HepG2 (cell line): Measurements from ENCODE around the gene GDF9. TPM values are rescaled to one million over a fixed set of nuclear protein-coding genes. Genes with fewer than 3 reads are reported as not detected.
A peak's percentile ranks its signal among the peaks of the same experiment; 100 is the strongest.

Source experiments
- ASH2L ChIP-seq: fragments of 300-600, 200-600 bp; sonication (generic); IDR thresholded peaks from 2 replicates; pipeline ENCODE4 v1.7.0; 2017; ENCODE audit warnings: low read depth, mild to moderate bottlenecking, moderate library complexity, mixed read lengths, low read length; ENCODE audit not compliant: insufficient read length
- ATF7-NPFF ChIP-seq: sonication (generic); formaldehyde crosslinking; IDR thresholded peaks from 2 replicates; pipeline ENCODE4 v1.8.1; 2023; ENCODE audit warnings: mild to moderate bottlenecking, low read depth, missing genetic modification reagents, moderate library complexity
- KAT7 ChIP-seq: IDR thresholded peaks from 2 replicates; pipeline ENCODE4 v1.6.1; 2018; ENCODE audit warnings: borderline replicate concordance, missing compliant biosample characterization
- MZF1 ChIP-seq: sonication (generic); formaldehyde crosslinking; IDR thresholded peaks from 2 replicates; pipeline ENCODE4 v1.8.1; 2023; ENCODE audit warnings: mild to moderate bottlenecking, missing genetic modification reagents, borderline replicate concordance
- PTBP1 ChIP-seq: fragments of 200-400 bp; formaldehyde crosslinking; IDR thresholded peaks from 2 replicates; pipeline ENCODE4 v1.6.1; 2018; ENCODE audit warnings: low read length, low read depth; ENCODE audit not compliant: poor library complexity, severe bottlenecking
- REL ChIP-seq: sonication (generic); formaldehyde crosslinking; conservative IDR thresholded peaks from 2 replicates; pipeline ENCODE4 v1.8.0; 2022; ENCODE audit warnings: mild to moderate bottlenecking, missing genetic modification reagents, moderate library complexity
- RXRA ChIP-seq: sonication (generic); formaldehyde crosslinking; IDR thresholded peaks from 2 replicates; pipeline ENCODE4 v1.5.1; 2020; ENCODE audit warnings: missing genetic modification reagents
- SALL2 ChIP-seq: sonication (generic); formaldehyde crosslinking; IDR thresholded peaks from 2 replicates; pipeline ENCODE4 v1.8.1; 2023; ENCODE audit warnings: mild to moderate bottlenecking, missing genetic modification reagents, inconsistent platforms
- SNAI1 ChIP-seq: sonication (generic); formaldehyde crosslinking; IDR thresholded peaks from 2 replicates; pipeline ENCODE4 v1.5.0; 2020; ENCODE audit warnings: mild to moderate bottlenecking, missing genetic modification reagents, borderline replicate concordance
- SRSF9 ChIP-seq: fragments of 200-400 bp; formaldehyde crosslinking; IDR thresholded peaks from 2 replicates; pipeline ENCODE4 v1.6.1; 2018; ENCODE audit warnings: borderline replicate concordance, mild to moderate bottlenecking, low read depth, low read length; ENCODE audit not compliant: insufficient read depth, poor library complexity, severe bottlenecking
- ZNF205 ChIP-seq: IDR thresholded peaks from 2 replicates; pipeline ENCODE4 v1.6.1; 2018; ENCODE audit warnings: missing biosample characterization, missing genetic modification reagents
- ZNF619 ChIP-seq: sonication (generic); formaldehyde crosslinking; IDR thresholded peaks from 2 replicates; pipeline ENCODE4 v1.4.0; 2020; ENCODE audit warnings: mild to moderate bottlenecking, missing genetic modification reagents
- ZNF776 ChIP-seq: sonication (generic); formaldehyde crosslinking; IDR thresholded peaks from 2 replicates; pipeline ENCODE4 v1.4.0; 2020; ENCODE audit warnings: mild to moderate bottlenecking, missing genetic modification reagents
- ZNF790 ChIP-seq: sonication (generic); formaldehyde crosslinking; IDR thresholded peaks from 2 replicates; pipeline ENCODE4 v1.8.0; 2022; ENCODE audit warnings: missing genetic modification reagents, mild to moderate bottlenecking, borderline replicate concordance
- polyA plus RNA-seq, 8 experiments: library from polyadenylated mRNA; depleted of rRNA in 3 of 8; stranded (reverse) in 7 of 8; unstranded in 1 of 8; fragments of >200 nt; fragmentation: Illumina TruSeq in 4 of 8; extraction: Trizol in 4 of 8; gene quantifications; 2 replicates each; pipeline versions ENCODE4 v1.2.1 to v1.2.3, GENCODE V29; 2011 to 2016; ENCODE audit warnings: low read depth in 4 of 8, missing spikeins in 1 of 8, mixed read lengths in 1 of 8; ENCODE audit not compliant: insufficient read depth in 1 of 8
- total RNA-seq, 5 experiments: library from RNA; depleted of rRNA; stranded (reverse); fragments of >200 nt; fragmentation: Illumina TruSeq; extraction: Trizol; gene quantifications; 2 replicates each; pipeline ENCODE4 v1.2.3, GENCODE V29; 2016; ENCODE audit warnings: low read depth in 1 of 5
- TF ChIP-seq, protein P1 (sequence below): sonication (generic); formaldehyde crosslinking; IDR thresholded peaks from 2 replicates; pipeline ENCODE4 v1.4.0; 2020; ENCODE audit warnings: missing genetic modification reagents
- TF ChIP-seq, protein P2 (sequence below): sonication (generic); formaldehyde crosslinking; IDR thresholded peaks from 2 replicates; pipeline ENCODE4 v1.5.0; 2020; ENCODE audit warnings: mild to moderate bottlenecking, low read depth, missing genetic modification reagents, borderline replicate concordance
- TF ChIP-seq, protein P3 (sequence below): sonication (generic); formaldehyde crosslinking; IDR thresholded peaks from 2 replicates; pipeline ENCODE4 v1.8.1; 2023; ENCODE audit warnings: mild to moderate bottlenecking, missing genetic modification reagents
- TF ChIP-seq, protein P4 (sequence below): sonication (generic); formaldehyde crosslinking; IDR thresholded peaks from 2 replicates; pipeline ENCODE4 v1.8.0; 2022; ENCODE audit warnings: mild to moderate bottlenecking, missing genetic modification reagents, moderate library complexity
- TF ChIP-seq, protein P5 (sequence below): sonication (generic); formaldehyde crosslinking; IDR thresholded peaks from 2 replicates; pipeline ENCODE4 v1.4.0; 2020; ENCODE audit warnings: mild to moderate bottlenecking, missing genetic modification reagents
- TF ChIP-seq, protein P6 (sequence below): sonication (generic); formaldehyde crosslinking; IDR thresholded peaks from 2 replicates; pipeline ENCODE4 v1.4.0; 2020; ENCODE audit warnings: missing genetic modification reagents
- TF ChIP-seq, protein P7 (sequence below): sonication (generic); formaldehyde crosslinking; IDR thresholded peaks from 2 replicates; pipeline ENCODE4 v1.5.0; 2020; ENCODE audit warnings: mild to moderate bottlenecking, missing genetic modification reagents, borderline replicate concordance

GDF9 gene
- total and polyA plus RNA-seq, 2 of the 13 experiments (the other 11 are each of a cell fraction or from before 2014, with no cell fraction given) = 0.33 to 0.38 TPM

DNA sequence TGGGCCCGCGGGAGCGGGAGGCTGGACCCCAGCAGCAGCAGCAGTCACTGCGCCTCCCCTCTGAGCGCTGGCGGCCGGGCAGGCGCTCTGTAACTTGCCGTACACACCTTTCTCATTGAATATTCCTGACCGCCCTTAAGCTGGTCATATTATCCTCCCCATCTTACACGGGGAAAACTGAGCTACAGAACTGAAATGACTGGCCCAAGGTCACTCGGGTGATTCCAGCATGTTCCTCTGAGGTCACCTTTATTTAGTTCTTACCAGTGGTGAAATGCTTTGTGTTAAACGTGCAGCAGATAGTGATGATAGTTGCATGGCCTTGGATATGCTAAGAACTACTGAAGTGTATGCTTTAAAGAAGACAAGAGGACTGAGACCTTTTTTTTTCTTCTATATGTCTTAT, 780 bp upstream of the GDF9 start (continued):
- TF ChIP-seq, protein P1, sequence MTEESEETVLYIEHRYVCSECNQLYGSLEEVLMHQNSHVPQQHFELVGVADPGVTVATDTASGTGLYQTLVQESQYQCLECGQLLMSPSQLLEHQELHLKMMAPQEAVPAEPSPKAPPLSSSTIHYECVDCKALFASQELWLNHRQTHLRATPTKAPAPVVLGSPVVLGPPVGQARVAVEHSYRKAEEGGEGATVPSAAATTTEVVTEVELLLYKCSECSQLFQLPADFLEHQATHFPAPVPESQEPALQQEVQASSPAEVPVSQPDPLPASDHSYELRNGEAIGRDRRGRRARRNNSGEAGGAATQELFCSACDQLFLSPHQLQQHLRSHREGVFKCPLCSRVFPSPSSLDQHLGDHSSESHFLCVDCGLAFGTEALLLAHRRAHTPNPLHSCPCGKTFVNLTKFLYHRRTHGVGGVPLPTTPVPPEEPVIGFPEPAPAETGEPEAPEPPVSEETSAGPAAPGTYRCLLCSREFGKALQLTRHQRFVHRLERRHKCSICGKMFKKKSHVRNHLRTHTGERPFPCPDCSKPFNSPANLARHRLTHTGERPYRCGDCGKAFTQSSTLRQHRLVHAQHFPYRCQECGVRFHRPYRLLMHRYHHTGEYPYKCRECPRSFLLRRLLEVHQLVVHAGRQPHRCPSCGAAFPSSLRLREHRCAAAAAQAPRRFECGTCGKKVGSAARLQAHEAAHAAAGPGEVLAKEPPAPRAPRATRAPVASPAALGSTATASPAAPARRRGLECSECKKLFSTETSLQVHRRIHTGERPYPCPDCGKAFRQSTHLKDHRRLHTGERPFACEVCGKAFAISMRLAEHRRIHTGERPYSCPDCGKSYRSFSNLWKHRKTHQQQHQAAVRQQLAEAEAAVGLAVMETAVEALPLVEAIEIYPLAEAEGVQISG (CRISPR knock-in tag) = no peak
- TF ChIP-seq, protein P2, sequence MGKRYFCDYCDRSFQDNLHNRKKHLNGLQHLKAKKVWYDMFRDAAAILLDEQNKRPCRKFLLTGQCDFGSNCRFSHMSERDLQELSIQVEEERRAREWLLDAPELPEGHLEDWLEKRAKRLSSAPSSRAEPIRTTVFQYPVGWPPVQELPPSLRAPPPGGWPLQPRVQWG (CRISPR knock-in tag) = no peak
- TF ChIP-seq, protein P3, sequence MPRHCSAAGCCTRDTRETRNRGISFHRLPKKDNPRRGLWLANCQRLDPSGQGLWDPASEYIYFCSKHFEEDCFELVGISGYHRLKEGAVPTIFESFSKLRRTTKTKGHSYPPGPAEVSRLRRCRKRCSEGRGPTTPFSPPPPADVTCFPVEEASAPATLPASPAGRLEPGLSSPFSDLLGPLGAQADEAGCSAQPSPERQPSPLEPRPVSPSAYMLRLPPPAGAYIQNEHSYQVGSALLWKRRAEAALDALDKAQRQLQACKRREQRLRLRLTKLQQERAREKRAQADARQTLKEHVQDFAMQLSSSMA (CRISPR knock-in tag) = no peak
- TF ChIP-seq, protein P4, sequence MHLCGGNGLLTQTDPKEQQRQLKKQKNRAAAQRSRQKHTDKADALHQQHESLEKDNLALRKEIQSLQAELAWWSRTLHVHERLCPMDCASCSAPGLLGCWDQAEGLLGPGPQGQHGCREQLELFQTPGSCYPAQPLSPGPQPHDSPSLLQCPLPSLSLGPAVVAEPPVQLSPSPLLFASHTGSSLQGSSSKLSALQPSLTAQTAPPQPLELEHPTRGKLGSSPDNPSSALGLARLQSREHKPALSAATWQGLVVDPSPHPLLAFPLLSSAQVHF (CRISPR knock-in tag) = 0 out of 2 replicates have a peak, but pooled peaks have one; percentile 6
- TF ChIP-seq, protein P5, sequence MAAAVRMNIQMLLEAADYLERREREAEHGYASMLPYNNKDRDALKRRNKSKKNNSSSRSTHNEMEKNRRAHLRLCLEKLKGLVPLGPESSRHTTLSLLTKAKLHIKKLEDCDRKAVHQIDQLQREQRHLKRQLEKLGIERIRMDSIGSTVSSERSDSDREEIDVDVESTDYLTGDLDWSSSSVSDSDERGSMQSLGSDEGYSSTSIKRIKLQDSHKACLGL (CRISPR knock-in tag) = peak; percentile 11; the same call in 1 of the 2 replicates
- TF ChIP-seq, protein P6, sequence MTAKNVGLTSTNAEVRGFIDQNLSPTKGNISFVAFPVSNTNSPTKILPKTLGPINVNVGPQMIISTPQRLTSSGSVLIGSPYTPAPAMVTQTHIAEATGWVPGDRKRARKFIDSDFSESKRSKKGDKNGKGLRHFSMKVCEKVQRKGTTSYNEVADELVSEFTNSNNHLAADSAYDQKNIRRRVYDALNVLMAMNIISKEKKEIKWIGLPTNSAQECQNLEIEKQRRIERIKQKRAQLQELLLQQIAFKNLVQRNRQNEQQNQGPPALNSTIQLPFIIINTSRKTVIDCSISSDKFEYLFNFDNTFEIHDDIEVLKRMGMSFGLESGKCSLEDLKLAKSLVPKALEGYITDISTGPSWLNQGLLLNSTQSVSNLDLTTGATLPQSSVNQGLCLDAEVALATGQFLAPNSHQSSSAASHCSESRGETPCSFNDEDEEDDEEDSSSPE (CRISPR knock-in tag) = no peak
- peak; percentile 20; the same call in 1 of the 2 replicates for TF ChIP-seq REL (CRISPR knock-in tag)
- TF ChIP-seq ASH2L = peak; percentile 5
- TF ChIP-seq, protein P7, sequence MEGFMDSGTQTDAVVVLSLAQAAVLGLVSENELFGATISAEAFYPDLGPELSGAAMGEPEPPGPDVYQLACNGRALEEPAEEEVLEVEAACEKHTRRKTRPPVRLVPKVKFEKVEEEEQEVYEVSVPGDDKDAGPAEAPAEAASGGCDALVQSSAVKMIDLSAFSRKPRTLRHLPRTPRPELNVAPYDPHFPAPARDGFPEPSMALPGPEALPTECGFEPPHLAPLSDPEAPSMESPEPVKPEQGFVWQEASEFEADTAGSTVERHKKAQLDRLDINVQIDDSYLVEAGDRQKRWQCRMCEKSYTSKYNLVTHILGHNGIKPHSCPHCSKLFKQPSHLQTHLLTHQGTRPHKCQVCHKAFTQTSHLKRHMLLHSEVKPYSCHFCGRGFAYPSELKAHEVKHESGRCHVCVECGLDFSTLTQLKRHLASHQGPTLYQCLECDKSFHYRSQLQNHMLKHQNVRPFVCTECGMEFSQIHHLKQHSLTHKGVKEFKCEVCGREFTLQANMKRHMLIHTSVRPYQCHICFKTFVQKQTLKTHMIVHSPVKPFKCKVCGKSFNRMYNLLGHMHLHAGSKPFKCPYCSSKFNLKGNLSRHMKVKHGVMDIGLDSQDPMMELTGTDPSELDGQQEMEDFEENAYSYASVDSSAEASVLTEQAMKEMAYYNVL = peak; percentile 45; the same call in 1 of the 2 replicates
- TF ChIP-seq KAT7 = peak; percentile 19; the same call in 1 of the 2 replicates
- no peak; the same call in 1 of the 2 replicates for TF ChIP-seq ZNF619 (CRISPR knock-in tag)
- no peak for TF ChIP-seq PTBP1
- TF ChIP-seq RXRA (CRISPR knock-in tag) = no peak; the same call in 1 of the 2 replicates
- TF ChIP-seq ZNF776 = peak; percentile 68; the same call in 1 of the 2 replicates
- TF ChIP-seq MZF1 (CRISPR knock-in tag) = no peak
- 0 out of 2 replicates have a peak, but pooled peaks have one; percentile 29 for TF ChIP-seq ATF7-NPFF (CRISPR knock-in tag)
- 0 out of 2 replicates have a peak, but pooled peaks have one; percentile 39 for TF ChIP-seq ZNF790 (CRISPR knock-in tag)
- no peak for TF ChIP-seq SRSF9
- no peak for TF ChIP-seq ZNF205 (CRISPR knock-in tag)
- peak; percentile 77; the same call in 1 of the 2 replicates for TF ChIP-seq SNAI1 (CRISPR knock-in tag)
- no peak for TF ChIP-seq SALL2 (CRISPR knock-in tag)
